Prostate gland (tissue), 2 donors: Measurements from ENCODE around the gene TMEM117.
"Not testable (repeated sequence)": the region's sequence is repeated elsewhere in the genome, so short reads cannot be mapped to it uniquely, and the experiment has no call there.

Experiments
- CTCF ChIP-seq, 4 experiments: fragments of 200-600 bp in 2 of 4; fragments of 450-650 bp in 2 of 4; sonication (generic) in 2 of 4; IDR thresholded peaks; 1 replicate in 3 of 4; 2 replicates in 1 of 4; pipeline ENCODE4 v1.5.1; 2016 to 2019; ENCODE audit warnings: antibody characterized with exemption in 4 of 4, mild to moderate bottlenecking in 2 of 4, moderate library complexity in 2 of 4
- POLR2AphosphoS5 ChIP-seq: sonication (generic); formaldehyde crosslinking; IDR thresholded peaks from one replicate; pipeline ENCODE4 v1.6.1; 2017; ENCODE audit warnings: antibody characterized with exemption

GRCh38 chr12:43871258-43871657 lies 35.4 kb downstream of the TMEM117 start:
- not testable (repeated sequence) for TF ChIP-seq POLR2AphosphoS5; CTCF (IDR thresholded peaks at IDR 0.05)
